Spleen (tissue), 7 donors: Measurements from ENCODE around the gene SLC12A3.

Experiments used
- CTCF ChIP-seq, 11 experiments: fragments of 200-600 bp in 7 of 11; fragments of 450-650 bp in 4 of 11; sonication (generic) in 4 of 11; IDR thresholded peaks in 8 of 11; conservative IDR thresholded peaks in 3 of 11; 1 replicate in 7 of 11; 2 replicates in 4 of 11; pipeline versions ENCODE4 v1.4.0 to v1.8.0; 2016 to 2021; ENCODE audit warnings: antibody characterized with exemption in 11 of 11, inconsistent platforms in 4 of 11, mild to moderate bottlenecking in 1 of 11
- POLR2A ChIP-seq, 3 donors: fragments of 450-650 bp; IDR thresholded peaks; one replicate each; pipeline ENCODE4 v1.5.1; 2017; ENCODE audit warnings: antibody characterized with exemption in 3 of 3, mild to moderate bottlenecking in 1 of 3
- POLR2AphosphoS5 ChIP-seq, 3 donors: sonication (generic); formaldehyde crosslinking; IDR thresholded peaks; one replicate each; pipeline ENCODE4 v1.5.1; 2017; ENCODE audit warnings: antibody characterized with exemption in 3 of 3
- donor health status: DM: no; HTN: no; CAD: no; lungs with moderate emphysema.
- donor health status: DM: no; HTN: no; CAD: no.
- donor health status: DM: no; HTN: no; CAD: no.

- no peak for TF ChIP-seq CTCF (IDR thresholded peaks at IDR 0.05 in 8 of 11, conservative IDR thresholded peaks at IDR 0.05 in 3 of 11)
- TF ChIP-seq POLR2AphosphoS5 (IDR thresholded peaks at IDR 0.05): no peak
- no peak for TF ChIP-seq POLR2A (IDR thresholded peaks at IDR 0.05)
These were observed 5.4 kb downstream of the SLC12A3 start for GRCh38 chr16:56870276-56870888.
